Kidney (tissue), 14 donors: ENCODE measurements around the gene MKRN2. TPM values are rescaled to one million over a fixed set of nuclear protein-coding genes. Genes with fewer than 3 reads are reported as not detected.
A peak's percentile ranks its signal among the peaks of the same experiment; 100 is the strongest.

Experiments
- DNase-seq, 5 donors: peaks; one replicate each; pipeline ENCODE4 v3.0.0-alpha.2; 2013 to 2020
- FAIRE-seq: peaks from 2 replicates; lab custom pipeline; 2012; peaks lifted over from hg19 to GRCh38; lab: Jason Lieb, UNC
- H3K27ac ChIP-seq, 2 donors: one replicate each; pipeline ENCODE4 v1.7.0; 2013; ENCODE audit warnings: low read depth in 2 of 2, low read length in 2 of 2, inconsistent platforms in 1 of 2
- H3K27me3 ChIP-seq: one replicate; pipeline ENCODE4 v1.7.1; 2013; ENCODE audit warnings: low read length, inconsistent platforms; ENCODE audit not compliant: control insufficient read depth, insufficient read depth
- H3K36me3 ChIP-seq, 3 donors: one replicate each; pipeline versions ENCODE4 v1.7.0 to v1.7.1; 2013; ENCODE audit warnings: low read length in 3 of 3, control low read depth in 1 of 3, inconsistent platforms in 1 of 3; ENCODE audit not compliant: insufficient read depth in 3 of 3, control insufficient read depth in 2 of 3
- H3K4me1 ChIP-seq, 3 donors: one replicate each; pipeline versions ENCODE4 v1.7.0 to v1.7.1; 2013; ENCODE audit warnings: low read length in 3 of 3, inconsistent platforms in 1 of 3, low read depth in 1 of 3; ENCODE audit not compliant: control insufficient read depth in 2 of 3, insufficient read depth in 2 of 3
- H3K4me3 ChIP-seq, 3 donors: one replicate each; pipeline versions ENCODE4 v1.7.0 to v1.8.1; 2013; ENCODE audit warnings: low read length in 3 of 3, control low read depth in 1 of 3, inconsistent platforms in 1 of 3
- H3K9ac ChIP-seq, 3 donors: one replicate each; pipeline versions ENCODE4 v1.7.0 to v1.7.1; 2013; ENCODE audit warnings: low read length in 3 of 3, control low read depth in 1 of 3, inconsistent platforms in 1 of 3
- H3K9me3 ChIP-seq, 3 donors: one replicate each; pipeline versions ENCODE4 v1.7.0 to v1.7.1; 2013; ENCODE audit warnings: low read length in 3 of 3, control low read depth in 1 of 3, inconsistent platforms in 1 of 3; ENCODE audit not compliant: control insufficient read depth in 2 of 3, insufficient read depth in 1 of 3
- intact Hi-C: fragments of 100-400 bp; cut with DNase I; formaldehyde crosslinking; loops from one replicate; pipeline ENCODE4 v1.11.1; 2022
- polyA plus RNA-seq: library from polyadenylated mRNA; stranded (reverse); fragments of 350-450 nt; fragmentation: Illumina TruSeq; extraction: RNeasy Lipid Tissue Mini Kit (QIAGEN cat#74804); gene quantifications from one replicate; pipeline ENCODE4 v1.2.3, GENCODE V29; 2014; ENCODE audit warnings: low read depth, low replicate concordance; ENCODE audit not compliant: insufficient read depth
- total RNA-seq: library from RNA; stranded (reverse); fragmentation: NEBNext Ultra II Directional; extraction: Animal tissue kit (Norgen Biotek cat#: 25700); gene quantifications from one replicate; pipeline ENCODE4 v1.2.1, GENCODE V29; 2021
- TF ChIP-seq, protein P1 (sequence below): IDR thresholded peaks from 3 replicates; pipeline ENCODE4 v1.5.1; 2012; ENCODE audit warnings: mild to moderate bottlenecking, moderate library complexity, borderline replicate concordance; ENCODE audit not compliant: insufficient read depth; ENCODE audit errors: extremely low read depth
- donor health status: control.
- donor health status: control.
- donor health status: control.
- donor health status: control.
- donor health status: control.
- donor health status: DM: yes; HTN: yes; CAD: no.
- donor health status: Normal renal cell carcinoma (clear cell type).

The MKRN2 gene
- total and polyA plus RNA-seq, 2 donors from 2014 or later, result 15.9 to 27.0 TPM

DNA sequence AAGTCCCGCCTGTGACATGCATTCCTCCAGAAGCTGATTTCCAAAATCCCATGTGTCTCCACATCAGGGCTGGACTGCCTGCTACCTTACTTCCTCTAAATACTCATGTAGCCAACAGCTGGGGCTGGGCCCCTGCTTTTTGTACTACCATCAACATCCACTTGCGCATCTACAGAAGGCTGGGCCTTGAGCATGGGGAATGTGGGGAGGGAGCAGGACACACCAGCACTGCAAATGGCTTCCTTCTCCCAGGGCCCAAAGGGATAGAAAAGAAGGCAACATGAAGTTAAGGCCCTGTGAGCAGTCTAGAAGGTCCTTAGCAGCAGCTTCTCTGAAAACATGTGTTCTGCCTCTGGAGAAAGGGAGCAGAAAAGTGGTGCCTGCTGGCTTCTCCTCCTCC is 27.2 kb downstream of the MKRN2 start:
- intact Hi-C loops, result no loop called here
- DNase-seq (no peak), FAIRE-seq (no peak)
- Histone ChIP-seq H3K4me1 (peaks cover 0 to 7% (median 0%) of the 10 kb centered on the region in 3 donors), H3K27ac (peak overlapping the region in 1 of 2 donors; percentile 14), H3K9me3 (no peaks in the 10 kb centered on the region), H3K4me3 (no peak overlapping the region), H3K27me3 (no peaks in the 10 kb centered on the region), H3K36me3 (peaks cover 6 to 44% (median 35%) of the 10 kb centered on the region in 3 donors), H3K9ac (no peak overlapping the region)
- TF ChIP-seq, protein P1, sequence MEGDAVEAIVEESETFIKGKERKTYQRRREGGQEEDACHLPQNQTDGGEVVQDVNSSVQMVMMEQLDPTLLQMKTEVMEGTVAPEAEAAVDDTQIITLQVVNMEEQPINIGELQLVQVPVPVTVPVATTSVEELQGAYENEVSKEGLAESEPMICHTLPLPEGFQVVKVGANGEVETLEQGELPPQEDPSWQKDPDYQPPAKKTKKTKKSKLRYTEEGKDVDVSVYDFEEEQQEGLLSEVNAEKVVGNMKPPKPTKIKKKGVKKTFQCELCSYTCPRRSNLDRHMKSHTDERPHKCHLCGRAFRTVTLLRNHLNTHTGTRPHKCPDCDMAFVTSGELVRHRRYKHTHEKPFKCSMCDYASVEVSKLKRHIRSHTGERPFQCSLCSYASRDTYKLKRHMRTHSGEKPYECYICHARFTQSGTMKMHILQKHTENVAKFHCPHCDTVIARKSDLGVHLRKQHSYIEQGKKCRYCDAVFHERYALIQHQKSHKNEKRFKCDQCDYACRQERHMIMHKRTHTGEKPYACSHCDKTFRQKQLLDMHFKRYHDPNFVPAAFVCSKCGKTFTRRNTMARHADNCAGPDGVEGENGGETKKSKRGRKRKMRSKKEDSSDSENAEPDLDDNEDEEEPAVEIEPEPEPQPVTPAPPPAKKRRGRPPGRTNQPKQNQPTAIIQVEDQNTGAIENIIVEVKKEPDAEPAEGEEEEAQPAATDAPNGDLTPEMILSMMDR, result no peak

GRCh38 chr3:12585181-12585580 is 28.3 kb downstream of the MKRN2 start:
- Histone ChIP-seq H3K27me3 (no peaks in the 10 kb centered on the region), H3K27ac (no peak overlapping the region)
- intact Hi-C loops, result no loop called here

GRCh38 chr3:12585970-12586369 is 29.1 kb downstream of the MKRN2 start:
- FAIRE-seq (no peak), DNase-seq (no peak)
- TF ChIP-seq, protein P1, result no peak
- Histone ChIP-seq H3K4me3 (no peak overlapping the region), H3K4me1 (peaks cover 0 to 7% (median 0%) of the 10 kb centered on the region in 3 donors), H3K9ac (no peak overlapping the region), H3K9me3 (no peaks in the 10 kb centered on the region), H3K27ac (no peak overlapping the region), H3K27me3 (no peaks in the 10 kb centered on the region), H3K36me3 (peaks cover 6 to 54% (median 39%) of the 10 kb centered on the region in 3 donors)
- intact Hi-C loops, result no loop called here

More at GRCh38 chr3:12585181-12585580, 28.3 kb downstream of the MKRN2 start:
- TF ChIP-seq, protein P1, result no peak
- FAIRE-seq, result no peak
- H3K9me3 ChIP-seq, result no peaks in the 10 kb centered on the region
- H3K36me3 ChIP-seq, result peaks cover 6 to 49% (median 34%) of the 10 kb centered on the region in 3 donors
- H3K4me1 ChIP-seq, result peaks cover 0 to 7% (median 0%) of the 10 kb centered on the region in 3 donors
- no peak overlapping the region for H3K4me3 ChIP-seq
- DNase-seq, result no peak
- H3K9ac ChIP-seq, result no peak overlapping the region

- no peak overlapping the region for H3K4me3 ChIP-seq
- intact Hi-C loops, result no loop called here
- no peaks in the 10 kb centered on the region for H3K9me3 ChIP-seq
- H3K9ac ChIP-seq, result no peak overlapping the region
- peaks cover 6 to 56% (median 39%) of the 10 kb centered on the region in 3 donors for H3K36me3 ChIP-seq
- H3K4me1 ChIP-seq, result peaks cover 0 to 7% (median 0%) of the 10 kb centered on the region in 3 donors
- FAIRE-seq (no peak), DNase-seq (no peak)
- H3K27ac ChIP-seq, result no peak overlapping the region
- TF ChIP-seq, protein P1, result no peak
- no peaks in the 10 kb centered on the region for H3K27me3 ChIP-seq
These were observed 29.5 kb downstream of the MKRN2 start for GRCh38 chr3:12586403-12586802.
